HEK293 (cell line): Measurements from ENCODE around the gene TCF12.
A peak's percentile ranks its signal among the peaks of the same experiment; 100 is the strongest.

Source experiments
- CTCF ChIA-PET: fragments of 350-600 bp; formaldehyde crosslinking; extraction: SDS; loops from one replicate; lab custom pipeline; 2021; ENCODE audit warnings: antibody characterized with exemption; lab: Yijun Ruan, JAX
- POLR2A ChIA-PET: fragments of 300-600 bp; formaldehyde crosslinking; extraction: SDS; loops from one replicate; lab custom pipeline; 2020; ENCODE audit warnings: antibody characterized with exemption, inconsistent platforms; lab: Yijun Ruan, JAX
- H3K27ac ChIP-seq: fragments of 200-500 bp; sonication (Bioruptor generic); 2 replicates; pipeline ENCODE4 v1.5.1; 2014; ENCODE audit warnings: low read depth, low read length, control low read depth, inconsistent platforms; ENCODE audit errors: extremely low read depth
- H3K36me3 ChIP-seq, 2 experiments: fragments of 200-500 bp in 1 of 2; sonication (Bioruptor generic) in 1 of 2; 1 replicate in 1 of 2; 2 replicates in 1 of 2; pipeline ENCODE4 v1.5.1; 2014 to 2017; ENCODE audit warnings: inconsistent platforms in 2 of 2, low read length in 2 of 2; ENCODE audit not compliant: control insufficient read depth in 2 of 2, insufficient read depth in 1 of 2
- H3K4me1 ChIP-seq: fragments of 200-500 bp; sonication (Bioruptor generic); 2 replicates; pipeline ENCODE4 v1.5.1; 2014; ENCODE audit warnings: mild to moderate bottlenecking, low read length, inconsistent platforms; ENCODE audit not compliant: control insufficient read depth, insufficient read depth
- H3K4me3 ChIP-seq: 2 replicates; pipeline ENCODE4 v1.5.1; 2011; ENCODE audit warnings: low read depth, mild to moderate bottlenecking, control low read depth, low read length, moderate library complexity
- H3K9me3 ChIP-seq: fragments of 200-500 bp; sonication (Bioruptor generic); 2 replicates; pipeline ENCODE4 v1.5.1; 2014; ENCODE audit warnings: low read depth, low read length, inconsistent platforms; ENCODE audit not compliant: control insufficient read depth, insufficient read depth
- FEZF1 ChIP-seq: fragments of 450-650 bp; formaldehyde crosslinking; IDR thresholded peaks from 2 replicates; pipeline ENCODE4 v1.5.1; 2016; ENCODE audit warnings: missing biosample characterization, missing genetic modification characterization
- HOXC10 ChIP-seq: sonication (generic); formaldehyde crosslinking; IDR thresholded peaks from 2 replicates; pipeline ENCODE4 v1.8.1; 2023; ENCODE audit warnings: mild to moderate bottlenecking, missing genetic modification reagents
- PRDM1 ChIP-seq: fragments of 450-650 bp; formaldehyde crosslinking; IDR thresholded peaks from 2 replicates; pipeline ENCODE4; 2016; ENCODE audit warnings: missing biosample characterization, missing genetic modification characterization
- SCRT2 ChIP-seq: fragments of 450-650 bp; formaldehyde crosslinking; IDR thresholded peaks from 2 replicates; pipeline ENCODE4 v1.5.1; 2016; ENCODE audit warnings: missing biosample characterization, missing genetic modification characterization
- TCF7L2 ChIP-seq: IDR thresholded peaks from 2 replicates; pipeline ENCODE4 v1.6.1; 2011; ENCODE audit warnings: low read depth, mild to moderate bottlenecking, inconsistent platforms, low read length, moderate library complexity, borderline replicate concordance
- ZIC2 ChIP-seq: fragments of 450-650 bp; formaldehyde crosslinking; IDR thresholded peaks from 2 replicates; pipeline ENCODE4 v1.5.1; 2016; ENCODE audit warnings: missing biosample characterization, missing genetic modification characterization
- ZNF10 ChIP-seq: fragments of 450-650 bp; formaldehyde crosslinking; IDR thresholded peaks from 2 replicates; pipeline ENCODE4 v1.5.1; 2017; ENCODE audit warnings: missing biosample characterization, missing genetic modification characterization
- ZNF112 ChIP-seq: fragments of 450-650 bp; formaldehyde crosslinking; IDR thresholded peaks from 2 replicates; pipeline ENCODE4 v1.5.0; 2017; ENCODE audit warnings: missing biosample characterization, missing genetic modification characterization
- ZNF114 ChIP-seq: fragments of 450-650 bp; formaldehyde crosslinking; IDR thresholded peaks from 2 replicates; pipeline ENCODE4 v1.5.0; 2017; ENCODE audit warnings: missing biosample characterization, missing genetic modification characterization
- ZNF223 ChIP-seq: fragments of 450-650 bp; formaldehyde crosslinking; IDR thresholded peaks from 2 replicates; pipeline ENCODE4 v1.5.1; 2016; ENCODE audit warnings: missing biosample characterization, missing genetic modification characterization
- ZNF510 ChIP-seq: fragments of 450-650 bp; formaldehyde crosslinking; IDR thresholded peaks from 2 replicates; pipeline ENCODE4 v1.5.1; 2018; ENCODE audit warnings: mild to moderate bottlenecking, missing genetic modification characterization, missing biosample characterization; ENCODE audit not compliant: insufficient replicate concordance
- ZNF549 ChIP-seq: fragments of 450-650 bp; IDR thresholded peaks from 2 replicates; pipeline ENCODE4 v1.5.1; 2018; ENCODE audit warnings: missing biosample characterization, missing genetic modification characterization, mild to moderate bottlenecking, inconsistent platforms, moderate library complexity
- ZNF585B ChIP-seq: fragments of 450-650 bp; formaldehyde crosslinking; IDR thresholded peaks from 2 replicates; pipeline ENCODE4 v1.5.1; 2016; ENCODE audit warnings: missing biosample characterization, missing genetic modification characterization
- ZNF747 ChIP-seq: fragments of 450-650 bp; formaldehyde crosslinking; IDR thresholded peaks from 2 replicates; pipeline ENCODE4 v1.5.1; 2016; ENCODE audit warnings: missing biosample characterization, missing genetic modification characterization
- ZNF777 ChIP-seq: fragments of 450-650 bp; formaldehyde crosslinking; IDR thresholded peaks from 2 replicates; pipeline ENCODE4 v1.5.1; 2017; ENCODE audit warnings: missing biosample characterization, missing genetic modification characterization, borderline replicate concordance
- TF ChIP-seq, protein P1 (sequence below): fragments of 450-650 bp; formaldehyde crosslinking; IDR thresholded peaks from 2 replicates; pipeline ENCODE4 v1.5.1; 2016; ENCODE audit warnings: missing biosample characterization, missing genetic modification characterization
- TF ChIP-seq, protein P2 (sequence below): fragments of 450-650 bp; formaldehyde crosslinking; IDR thresholded peaks from 2 replicates; pipeline ENCODE4 v1.5.1; 2016; ENCODE audit warnings: missing biosample characterization, missing genetic modification characterization
- TF ChIP-seq, protein P3 (sequence below): fragments of 450-650 bp; formaldehyde crosslinking; IDR thresholded peaks from 2 replicates; pipeline ENCODE4 v1.5.1; 2017; ENCODE audit warnings: missing biosample characterization, missing genetic modification characterization
- TF ChIP-seq, protein P4 (sequence below): fragments of 450-650 bp; formaldehyde crosslinking; IDR thresholded peaks from 2 replicates; pipeline ENCODE4 v1.5.1; 2016; ENCODE audit warnings: missing biosample characterization, missing genetic modification characterization
- TF ChIP-seq, protein P5 (sequence below): fragments of 450-650 bp; formaldehyde crosslinking; IDR thresholded peaks from 2 replicates; pipeline ENCODE4 v1.5.1; 2017; ENCODE audit warnings: missing biosample characterization, missing genetic modification characterization

Gene TCF12

DNA sequence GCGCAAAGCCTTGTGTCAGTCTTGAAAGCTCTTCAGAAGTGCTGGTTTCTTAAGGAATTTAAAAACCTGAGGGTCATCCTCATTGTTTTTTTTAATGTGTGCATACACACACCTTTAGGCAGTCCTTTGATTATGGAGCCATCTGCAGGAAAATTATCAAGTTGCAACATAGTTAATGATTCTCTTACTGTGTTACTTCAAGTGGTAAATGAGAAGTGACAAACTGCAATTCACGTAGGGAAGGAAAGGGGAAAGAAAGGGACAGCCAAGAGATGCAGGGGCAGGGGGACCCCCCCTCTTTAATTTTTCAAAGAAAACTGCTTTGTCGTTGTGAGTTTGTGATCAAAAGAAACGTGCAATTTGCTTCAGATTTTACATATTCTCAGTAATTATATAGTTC is 295.4 kb downstream of the TCF12 start (continued):
- TF ChIP-seq ZNF114 (no peak), ZNF585B (tag by site-specific recombination) (no peak), ZIC2 (tag by site-specific recombination) (no peak), FEZF1 (tag by site-specific recombination) (peak; percentile 15; the same call in 1 of the 2 replicates), HOXC10 (CRISPR knock-in tag) (no peak), ZNF112 (tag by site-specific recombination) (no peak), SCRT2 (no peak), ZNF223 (no peak), TCF7L2 (no peak), ZNF777 (tag by site-specific recombination) (no peak), PRDM1 (tag by site-specific recombination) (0 out of 2 replicates have a peak, but pooled peaks have one; percentile 11), ZNF510 (tag by site-specific recombination) (no peak)
- TF ChIP-seq, protein P1, sequence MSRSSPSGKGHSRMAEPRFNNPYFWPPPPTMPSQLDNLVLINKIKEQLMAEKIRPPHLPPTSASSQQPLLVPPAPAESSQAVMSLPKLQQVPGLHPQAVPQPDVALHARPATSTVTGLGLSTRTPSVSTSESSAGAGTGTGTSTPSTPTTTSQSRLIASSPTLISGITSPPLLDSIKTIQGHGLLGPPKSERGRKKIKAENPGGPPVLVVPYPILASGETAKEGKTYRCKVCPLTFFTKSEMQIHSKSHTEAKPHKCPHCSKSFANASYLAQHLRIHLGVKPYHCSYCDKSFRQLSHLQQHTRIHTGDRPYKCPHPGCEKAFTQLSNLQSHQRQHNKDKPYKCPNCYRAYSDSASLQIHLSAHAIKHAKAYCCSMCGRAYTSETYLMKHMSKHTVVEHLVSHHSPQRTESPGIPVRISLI (tag by site-specific recombination): peak; percentile 13; the same call in 1 of the 2 replicates
- TF ChIP-seq, protein P2, sequence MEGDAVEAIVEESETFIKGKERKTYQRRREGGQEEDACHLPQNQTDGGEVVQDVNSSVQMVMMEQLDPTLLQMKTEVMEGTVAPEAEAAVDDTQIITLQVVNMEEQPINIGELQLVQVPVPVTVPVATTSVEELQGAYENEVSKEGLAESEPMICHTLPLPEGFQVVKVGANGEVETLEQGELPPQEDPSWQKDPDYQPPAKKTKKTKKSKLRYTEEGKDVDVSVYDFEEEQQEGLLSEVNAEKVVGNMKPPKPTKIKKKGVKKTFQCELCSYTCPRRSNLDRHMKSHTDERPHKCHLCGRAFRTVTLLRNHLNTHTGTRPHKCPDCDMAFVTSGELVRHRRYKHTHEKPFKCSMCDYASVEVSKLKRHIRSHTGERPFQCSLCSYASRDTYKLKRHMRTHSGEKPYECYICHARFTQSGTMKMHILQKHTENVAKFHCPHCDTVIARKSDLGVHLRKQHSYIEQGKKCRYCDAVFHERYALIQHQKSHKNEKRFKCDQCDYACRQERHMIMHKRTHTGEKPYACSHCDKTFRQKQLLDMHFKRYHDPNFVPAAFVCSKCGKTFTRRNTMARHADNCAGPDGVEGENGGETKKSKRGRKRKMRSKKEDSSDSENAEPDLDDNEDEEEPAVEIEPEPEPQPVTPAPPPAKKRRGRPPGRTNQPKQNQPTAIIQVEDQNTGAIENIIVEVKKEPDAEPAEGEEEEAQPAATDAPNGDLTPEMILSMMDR (tag by site-specific recombination): 0 out of 2 replicates have a peak, but pooled peaks have one; percentile 27
- TF ChIP-seq, protein P3, sequence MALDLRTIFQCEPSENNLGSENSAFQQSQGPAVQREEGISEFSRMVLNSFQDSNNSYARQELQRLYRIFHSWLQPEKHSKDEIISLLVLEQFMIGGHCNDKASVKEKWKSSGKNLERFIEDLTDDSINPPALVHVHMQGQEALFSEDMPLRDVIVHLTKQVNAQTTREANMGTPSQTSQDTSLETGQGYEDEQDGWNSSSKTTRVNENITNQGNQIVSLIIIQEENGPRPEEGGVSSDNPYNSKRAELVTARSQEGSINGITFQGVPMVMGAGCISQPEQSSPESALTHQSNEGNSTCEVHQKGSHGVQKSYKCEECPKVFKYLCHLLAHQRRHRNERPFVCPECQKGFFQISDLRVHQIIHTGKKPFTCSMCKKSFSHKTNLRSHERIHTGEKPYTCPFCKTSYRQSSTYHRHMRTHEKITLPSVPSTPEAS: 0 out of 2 replicates have a peak, but pooled peaks have one; percentile 34

DNA sequence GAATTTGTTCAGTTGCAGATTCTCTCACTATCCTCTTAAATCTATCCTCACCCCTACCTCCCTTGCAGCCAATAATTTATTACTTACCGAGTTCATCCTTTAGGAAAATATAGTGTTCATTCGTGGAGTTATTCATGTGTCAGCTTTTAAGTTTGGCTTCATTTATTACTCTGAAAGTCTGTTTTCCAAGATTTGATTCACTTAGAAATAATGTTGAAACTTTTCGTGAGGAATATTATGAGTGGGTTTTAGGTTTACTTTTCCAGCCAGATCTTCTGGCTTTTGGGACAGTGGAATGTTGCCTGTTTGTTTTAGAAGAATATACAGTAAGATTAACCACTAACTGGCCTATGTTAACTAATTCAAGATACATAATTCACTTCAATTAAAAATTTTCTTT is 296.9 kb downstream of the TCF12 start:
- TF ChIP-seq ZNF549 (tag by site-specific recombination) (no peak), ZNF10 (no peak), ZNF747 (tag by site-specific recombination) (no peak), TCF7L2 (no peak)
- TF ChIP-seq, protein P4, sequence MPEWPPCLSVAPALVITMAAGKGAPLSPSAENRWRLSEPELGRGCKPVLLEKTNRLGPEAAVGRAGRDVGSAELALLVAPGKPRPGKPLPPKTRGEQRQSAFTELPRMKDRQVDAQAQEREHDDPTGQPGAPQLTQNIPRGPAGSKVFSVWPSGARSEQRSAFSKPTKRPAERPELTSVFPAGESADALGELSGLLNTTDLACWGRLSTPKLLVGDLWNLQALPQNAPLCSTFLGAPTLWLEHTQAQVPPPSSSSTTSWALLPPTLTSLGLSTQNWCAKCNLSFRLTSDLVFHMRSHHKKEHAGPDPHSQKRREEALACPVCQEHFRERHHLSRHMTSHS: no peak
- TF ChIP-seq, protein P5, sequence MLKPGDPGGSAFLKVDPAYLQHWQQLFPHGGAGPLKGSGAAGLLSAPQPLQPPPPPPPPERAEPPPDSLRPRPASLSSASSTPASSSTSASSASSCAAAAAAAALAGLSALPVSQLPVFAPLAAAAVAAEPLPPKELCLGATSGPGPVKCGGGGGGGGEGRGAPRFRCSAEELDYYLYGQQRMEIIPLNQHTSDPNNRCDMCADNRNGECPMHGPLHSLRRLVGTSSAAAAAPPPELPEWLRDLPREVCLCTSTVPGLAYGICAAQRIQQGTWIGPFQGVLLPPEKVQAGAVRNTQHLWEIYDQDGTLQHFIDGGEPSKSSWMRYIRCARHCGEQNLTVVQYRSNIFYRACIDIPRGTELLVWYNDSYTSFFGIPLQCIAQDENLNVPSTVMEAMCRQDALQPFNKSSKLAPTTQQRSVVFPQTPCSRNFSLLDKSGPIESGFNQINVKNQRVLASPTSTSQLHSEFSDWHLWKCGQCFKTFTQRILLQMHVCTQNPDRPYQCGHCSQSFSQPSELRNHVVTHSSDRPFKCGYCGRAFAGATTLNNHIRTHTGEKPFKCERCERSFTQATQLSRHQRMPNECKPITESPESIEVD (tag by site-specific recombination): 0 out of 2 replicates have a peak, but pooled peaks have one; percentile 16
- CTCF ChIA-PET: no interaction called here
- POLR2A ChIA-PET: no interaction called here
- Histone ChIP-seq H3K4me3 (no peak overlapping the region), H3K4me1 (peaks cover 16% of the 10 kb centered on the region; the same call in 1 of the 2 replicates), H3K36me3 (no peaks in the 10 kb centered on the region), H3K9me3 (no peaks in the 10 kb centered on the region), H3K27ac (no peak overlapping the region)
